HG03095 (cell line): ENCODE measurements around the gene NMUR1.

Source experiments
- ATAC-seq: cut with Tn5 transposase; IDR thresholded peaks from one replicate; pipeline ENCODE4 v1.9.1; 2021; ENCODE audit warnings: moderate library complexity; ENCODE audit not compliant: unreplicated experiment

NMUR1 gene

DNA sequence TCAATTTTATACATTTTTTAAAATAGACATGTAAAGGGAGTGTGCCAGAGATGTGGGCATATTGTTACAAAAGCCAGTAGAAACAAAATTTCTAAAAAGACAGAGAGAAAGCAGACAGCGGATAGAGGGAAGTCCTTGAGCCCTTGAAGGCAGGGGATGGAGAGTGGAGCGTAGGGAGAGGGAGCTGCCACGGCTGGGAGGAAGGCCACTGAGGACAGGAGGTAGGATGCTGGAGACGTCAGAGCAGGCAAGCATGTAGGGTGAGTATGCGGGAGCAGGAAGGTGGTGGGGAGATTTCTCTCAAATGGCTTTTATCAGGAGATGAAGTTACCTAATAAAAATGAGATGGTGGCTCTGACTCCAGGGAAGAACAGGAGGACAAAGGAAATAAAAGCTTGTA, 41.9 kb downstream of the NMUR1 start:
- no peak for ATAC-seq

DNA sequence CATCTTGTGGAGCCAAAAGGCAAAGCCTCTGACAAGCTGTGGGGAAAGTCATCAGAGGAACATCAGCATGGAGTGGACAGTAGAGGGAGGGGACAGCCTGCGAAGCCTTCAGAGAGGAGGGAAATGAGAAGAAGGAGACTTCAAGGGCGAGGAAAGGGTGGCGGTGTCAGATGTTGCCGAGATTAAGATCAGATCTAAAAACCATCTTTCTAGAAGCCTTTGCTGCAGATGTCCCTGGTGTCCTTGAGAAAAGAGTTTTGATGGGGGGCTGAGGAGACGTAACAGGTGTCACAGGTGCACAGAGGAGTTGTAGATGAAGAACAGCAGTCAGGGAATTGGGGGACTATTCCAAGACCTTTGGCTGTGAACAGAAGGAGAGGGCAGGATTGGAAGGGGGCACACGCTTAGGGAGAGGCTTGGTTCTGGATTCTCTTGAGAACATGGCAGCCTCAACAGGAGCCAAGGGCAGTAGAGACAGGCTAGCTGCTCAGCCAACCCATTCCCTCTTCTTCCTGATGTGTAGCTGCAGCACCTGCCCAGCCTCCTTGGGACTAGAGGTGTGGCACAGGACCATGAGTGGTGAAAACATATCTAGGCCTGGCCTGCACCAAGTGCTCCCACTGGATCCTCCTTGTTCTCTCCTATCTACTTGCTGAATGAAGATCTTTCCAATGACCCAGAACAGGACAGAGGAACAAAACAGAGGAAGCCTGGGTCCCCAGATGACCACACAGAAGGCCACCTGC, 43.2 kb downstream of the NMUR1 start:
- no peak for ATAC-seq

DNA sequence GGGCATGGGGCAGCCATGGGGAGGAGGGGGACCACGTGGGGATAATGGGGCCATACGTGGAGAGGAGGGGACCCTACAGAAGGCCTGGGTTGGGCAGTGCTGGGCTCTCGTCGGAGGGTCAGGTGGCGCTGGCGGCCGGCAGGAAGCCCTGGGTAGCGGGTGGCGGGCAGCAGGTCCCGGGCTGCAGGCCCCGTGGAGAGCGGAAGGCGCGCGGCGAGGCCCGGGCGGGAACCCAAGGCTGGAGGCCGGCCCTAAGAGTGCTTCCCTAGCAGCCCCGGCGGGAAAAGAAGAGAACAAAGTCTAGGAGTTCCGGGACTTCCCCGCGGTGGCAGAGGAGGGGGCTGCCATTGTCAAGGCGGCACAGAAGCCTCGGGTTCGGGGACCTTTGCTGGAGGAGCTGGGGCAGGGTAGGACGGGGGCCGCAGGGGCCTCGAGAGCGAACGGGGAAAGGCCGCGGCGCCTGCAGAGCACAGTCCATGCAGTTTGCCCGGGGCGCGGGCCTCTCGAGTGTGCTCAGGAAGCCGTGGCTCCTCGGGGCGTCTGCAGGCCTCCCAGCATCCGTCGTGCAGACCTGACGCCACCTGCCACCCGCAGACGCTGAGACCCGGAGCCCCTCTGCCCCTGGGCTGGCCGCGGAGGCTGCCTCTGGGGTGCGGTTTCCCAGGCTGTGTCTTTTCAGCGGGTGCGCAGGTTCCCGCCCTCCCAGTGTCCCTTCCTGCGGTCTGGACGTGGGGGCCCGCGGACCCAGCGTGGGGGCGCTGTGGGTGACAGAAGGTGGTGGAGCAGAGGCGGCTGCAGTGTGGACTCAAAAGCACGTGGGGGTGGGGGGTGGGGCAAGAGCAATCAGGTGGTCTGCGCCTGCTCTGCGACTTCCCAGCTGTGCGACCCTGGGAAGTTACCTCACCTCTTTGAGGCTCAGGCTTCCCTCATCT, 46.6 kb downstream of the NMUR1 start:
- no peak for ATAC-seq

DNA sequence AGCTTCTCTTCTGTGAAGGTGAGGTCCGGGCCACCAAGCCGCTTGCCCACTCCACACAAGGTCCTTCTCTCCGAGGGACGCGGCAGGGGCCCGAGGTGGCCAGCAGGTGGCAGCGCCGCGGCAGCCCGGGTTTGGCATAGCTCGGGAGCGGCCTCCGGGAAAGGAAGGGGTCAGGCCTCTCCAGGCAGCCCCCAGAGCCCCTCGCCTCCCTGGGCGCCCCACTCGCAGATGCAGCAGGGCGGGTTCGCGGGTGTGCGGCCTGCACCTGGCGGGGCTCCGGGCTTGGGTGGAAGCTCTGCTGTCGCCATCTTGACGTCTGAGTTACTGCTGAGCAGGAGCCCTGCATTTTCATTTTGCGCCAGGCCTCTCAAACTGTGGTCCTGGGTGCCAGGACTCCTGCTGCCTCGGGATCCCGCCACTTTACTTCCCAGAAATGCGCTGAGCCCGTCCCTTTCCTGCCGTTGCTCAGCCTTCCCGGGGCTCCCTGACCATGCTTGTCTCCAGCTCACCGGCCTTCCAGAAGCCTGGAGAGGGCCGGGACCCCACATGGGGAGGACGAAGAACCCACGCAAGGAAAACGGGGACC, 47.3 kb downstream of the NMUR1 start:
- ATAC-seq = peak; percentile 77

DNA sequence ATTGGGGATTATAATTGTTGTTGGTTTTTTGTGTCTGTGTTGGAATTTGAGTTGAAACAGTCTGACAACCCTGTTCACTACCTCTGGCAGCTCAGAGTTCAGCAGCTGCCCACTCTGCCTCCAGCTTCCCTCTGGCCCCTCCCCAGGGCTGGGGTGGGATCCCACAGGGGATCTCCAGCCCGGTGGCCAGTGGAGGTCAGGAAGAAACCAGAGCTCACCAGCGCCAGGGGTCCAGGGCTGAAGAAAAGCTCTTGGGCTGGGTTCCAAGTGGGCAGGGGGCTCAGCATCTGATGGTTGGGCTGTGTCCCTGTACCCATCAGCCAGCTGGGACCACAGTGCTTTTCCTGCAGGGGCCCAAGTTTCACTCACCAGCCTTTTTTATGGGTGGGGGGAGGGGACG, 49.5 kb downstream of the NMUR1 start:
- ATAC-seq = no peak

DNA sequence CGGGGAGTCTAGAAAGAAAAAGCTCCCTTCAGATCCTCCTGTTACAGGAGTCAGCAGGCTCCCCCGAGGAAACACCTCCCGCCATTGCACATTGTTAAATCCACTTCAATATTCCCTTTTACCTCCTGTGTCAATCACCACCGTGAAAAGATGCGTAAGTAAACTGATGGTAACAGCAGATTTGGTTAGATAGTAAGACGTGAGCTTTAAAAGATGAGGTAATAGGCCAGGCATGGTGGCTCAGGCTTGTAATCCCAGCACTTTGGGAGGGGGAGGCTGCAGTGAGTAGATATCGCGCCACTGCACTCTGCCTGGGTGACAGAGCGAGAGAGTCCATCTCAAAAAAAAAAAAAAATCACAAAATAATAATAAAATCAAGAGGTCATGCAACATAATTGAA, 50.8 kb downstream of the NMUR1 start:
- ATAC-seq = no peak

DNA sequence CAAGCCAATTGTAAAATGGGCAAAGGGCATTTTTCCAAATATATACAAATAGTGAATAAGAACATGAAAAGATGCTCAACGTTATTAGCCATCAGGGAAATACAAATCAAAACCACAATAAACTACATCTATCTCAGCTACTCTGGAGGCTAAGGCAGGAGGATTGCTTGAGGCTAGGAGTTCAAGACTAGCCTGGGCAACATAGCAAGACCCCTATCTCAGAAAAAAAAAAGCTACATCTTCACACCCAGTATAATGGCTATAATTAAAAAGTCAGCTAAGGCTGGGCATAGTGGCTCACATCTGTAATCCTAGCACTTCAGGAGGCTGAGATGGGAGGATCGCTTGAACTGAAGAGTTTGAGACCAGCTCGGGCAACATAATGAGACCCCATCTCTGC, 53.3 kb downstream of the NMUR1 start:
- no peak for ATAC-seq

DNA sequence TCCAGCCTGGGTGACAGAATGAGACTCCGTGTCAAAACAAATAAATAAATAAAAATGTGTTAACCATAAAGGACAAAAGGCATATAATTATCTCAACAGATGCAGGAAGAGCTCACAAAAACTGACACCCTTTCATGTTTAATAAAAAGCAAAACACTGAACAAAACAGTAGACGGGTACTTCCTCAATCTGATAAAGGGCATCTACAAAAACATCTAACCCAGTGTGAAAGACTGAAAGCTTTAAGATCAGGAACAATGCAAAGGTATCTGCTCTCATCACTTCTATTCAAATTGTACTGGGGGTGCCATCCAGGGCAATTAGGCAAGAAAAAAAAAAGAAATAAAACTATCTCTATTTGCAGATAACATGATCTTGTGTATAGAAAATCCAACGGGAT, 54.3 kb downstream of the NMUR1 start:
- ATAC-seq = no peak
